Epithelial cell of proximal tubule (primary cell): Measurements from ENCODE around the gene KRTAP9-2. TPM values are rescaled to one million over a fixed set of nuclear protein-coding genes. Genes with fewer than 3 reads are reported as not detected.
"Not testable (repeated sequence)": the region's sequence is repeated elsewhere in the genome, so short reads cannot be mapped to it uniquely, and the experiment has no call there.

Source experiments
- DNase-seq: peaks from one replicate; pipeline ENCODE4 v3.0.0-alpha.2; 2011; ENCODE audit warnings: low read depth
- H3K4me3 ChIP-seq: 2 replicates; pipeline ENCODE4 v1.5.1; 2011; ENCODE audit warnings: low read depth, mild to moderate bottlenecking, low read length
- total RNA-seq: library from RNA; depleted of rRNA; stranded (reverse); fragments of >200 nt; gene quantifications from 2 replicates; pipeline ENCODE4 v1.2.3, GENCODE V29; 2015
- TF ChIP-seq, protein P1 (sequence below): conservative IDR thresholded peaks from 2 replicates; pipeline ENCODE4 v1.5.1; 2012; ENCODE audit warnings: low read depth, mild to moderate bottlenecking, low read length

Gene KRTAP9-2
- total RNA-seq, 1 donor from 2014 or later, result not detected

DNA sequence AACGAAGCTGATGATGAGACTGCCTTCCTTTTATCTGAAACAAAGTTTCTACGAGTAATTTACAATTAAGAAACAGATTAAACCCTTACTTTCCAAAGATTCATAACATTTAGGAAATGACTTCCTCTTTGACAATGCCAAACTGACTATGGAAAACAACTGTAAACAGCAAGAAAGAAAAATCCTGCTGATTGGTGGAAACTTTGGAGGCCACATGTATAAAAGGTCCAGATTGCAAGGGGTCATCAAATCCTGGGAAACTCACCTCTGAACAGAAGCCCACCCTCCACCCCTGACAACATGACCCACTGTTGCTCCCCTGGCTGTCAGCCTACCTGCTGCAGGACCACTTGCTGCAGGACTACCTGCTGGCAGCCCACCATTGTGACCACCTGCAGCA, 38.6 kb downstream of the KRTAP9-2 start, which contains the start of gene KRTAP9-6:
Gene KRTAP9-6 (plus strand): TSS at position 301 of the 400 bp plus-strand sequence. CDS start 0 bp downstream, at position 301.
- no peak within 1 kb of the TSS for H3K4me3 ChIP-seq
- TF ChIP-seq, protein P1, sequence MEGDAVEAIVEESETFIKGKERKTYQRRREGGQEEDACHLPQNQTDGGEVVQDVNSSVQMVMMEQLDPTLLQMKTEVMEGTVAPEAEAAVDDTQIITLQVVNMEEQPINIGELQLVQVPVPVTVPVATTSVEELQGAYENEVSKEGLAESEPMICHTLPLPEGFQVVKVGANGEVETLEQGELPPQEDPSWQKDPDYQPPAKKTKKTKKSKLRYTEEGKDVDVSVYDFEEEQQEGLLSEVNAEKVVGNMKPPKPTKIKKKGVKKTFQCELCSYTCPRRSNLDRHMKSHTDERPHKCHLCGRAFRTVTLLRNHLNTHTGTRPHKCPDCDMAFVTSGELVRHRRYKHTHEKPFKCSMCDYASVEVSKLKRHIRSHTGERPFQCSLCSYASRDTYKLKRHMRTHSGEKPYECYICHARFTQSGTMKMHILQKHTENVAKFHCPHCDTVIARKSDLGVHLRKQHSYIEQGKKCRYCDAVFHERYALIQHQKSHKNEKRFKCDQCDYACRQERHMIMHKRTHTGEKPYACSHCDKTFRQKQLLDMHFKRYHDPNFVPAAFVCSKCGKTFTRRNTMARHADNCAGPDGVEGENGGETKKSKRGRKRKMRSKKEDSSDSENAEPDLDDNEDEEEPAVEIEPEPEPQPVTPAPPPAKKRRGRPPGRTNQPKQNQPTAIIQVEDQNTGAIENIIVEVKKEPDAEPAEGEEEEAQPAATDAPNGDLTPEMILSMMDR, result no peak
- DNase-seq, result no peak

DNA sequence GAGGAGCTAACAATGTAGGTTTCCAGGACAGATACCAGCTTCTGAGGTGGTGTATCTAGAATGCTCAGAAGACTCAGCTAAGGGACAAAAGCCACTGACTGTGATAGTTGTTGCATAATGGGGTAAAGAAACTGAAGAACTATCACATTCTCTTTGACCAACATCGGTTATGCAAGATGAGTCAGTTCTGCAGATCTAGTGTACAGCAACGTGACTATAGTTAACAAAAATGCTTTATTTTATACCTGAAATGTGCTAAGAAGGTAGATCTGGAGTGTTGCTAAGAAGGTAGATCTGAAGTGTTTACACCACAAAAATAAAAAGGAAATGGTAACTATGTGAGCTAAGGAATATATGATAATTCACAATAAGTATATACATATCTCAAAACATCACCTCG, 41.3 kb downstream of the KRTAP9-2 start:
- no peak overlapping the region for H3K4me3 ChIP-seq
- TF ChIP-seq, protein P1, result no peak
- DNase-seq, result no peak

DNA sequence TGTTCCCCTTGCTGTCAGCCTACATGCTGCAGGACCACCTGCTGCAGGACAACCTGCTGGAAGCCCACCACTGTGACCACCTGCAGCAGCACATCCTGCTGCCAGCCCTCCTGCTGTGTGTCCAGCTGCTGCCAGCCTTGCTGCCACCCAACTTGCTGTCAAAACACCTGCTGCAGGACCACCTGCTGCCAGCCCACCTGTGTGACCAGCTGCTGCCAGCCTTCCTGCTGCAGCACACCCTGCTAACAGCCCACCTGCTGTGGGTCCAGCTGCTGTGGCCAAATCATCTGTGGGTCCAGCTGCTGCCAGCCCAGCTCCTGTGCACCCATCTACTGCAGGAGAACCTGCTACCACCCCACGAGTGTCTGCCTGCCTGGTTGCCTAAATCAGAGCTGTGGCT, 44.9 kb downstream of the KRTAP9-2 start:
- H3K4me3 ChIP-seq, DNase-seq: not testable (repeated sequence)

DNA sequence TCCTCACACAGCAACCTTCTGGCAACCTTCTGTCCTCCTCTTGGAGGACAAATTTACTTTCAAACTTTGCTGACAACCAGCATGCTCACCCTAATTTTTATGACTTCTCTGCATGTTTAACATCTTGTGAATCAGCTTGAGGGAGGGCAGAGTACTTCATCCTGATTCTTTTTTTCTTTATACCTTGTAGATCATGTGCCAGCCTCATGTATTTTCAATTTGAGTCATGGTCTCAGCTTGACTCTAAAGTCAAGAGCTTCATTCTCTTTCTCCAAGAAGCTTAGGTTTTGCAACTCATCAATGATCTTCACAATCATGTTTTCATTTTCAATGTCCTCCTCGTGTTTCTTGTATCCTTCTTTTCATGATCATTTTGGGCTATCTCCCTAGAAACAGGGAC, 45.4 kb downstream of the KRTAP9-2 start:
- H3K4me3 ChIP-seq, result no peak overlapping the region
- TF ChIP-seq, protein P1, result no peak
- DNase-seq, result no peak

DNA sequence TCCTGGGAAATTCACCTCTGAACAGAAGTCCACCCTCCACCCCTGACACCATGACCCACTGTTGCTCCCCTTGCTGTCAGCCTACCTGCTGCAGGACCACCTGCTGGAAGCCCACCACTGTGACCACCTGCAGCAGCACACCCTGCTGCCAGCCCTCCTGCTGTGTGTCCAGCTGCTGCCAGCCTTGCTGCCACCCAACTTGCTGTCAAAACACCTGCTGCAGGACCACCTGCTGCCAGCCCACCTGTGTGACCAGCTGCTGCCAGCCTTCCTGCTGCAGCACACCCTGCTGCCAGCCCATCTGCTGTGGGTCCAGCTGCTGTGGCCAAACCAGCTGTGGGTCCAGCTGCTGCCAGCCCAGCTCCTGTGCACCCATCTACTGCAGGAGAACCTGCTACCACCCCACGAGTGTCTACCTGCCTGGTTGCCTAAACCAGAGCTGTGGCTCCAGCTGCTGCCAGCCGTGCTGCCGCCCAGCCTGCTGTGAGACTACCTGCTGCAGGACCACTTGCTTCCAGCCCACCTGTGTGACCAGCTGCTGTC, 49.3 kb downstream of the KRTAP9-2 start, which contains the start of gene KRTAP9-7:
Gene KRTAP9-7 (plus strand): TSS at position 51 of the 543 bp plus-strand sequence. CDS start 0 bp downstream, at position 51.
- H3K4me3 ChIP-seq, DNase-seq: not testable (repeated sequence)

Other genes starting within 250 kb of the KRTAP9-2 start
- not detected in 2 replicates for gene KRT40, start 242.3 kb upstream of the KRTAP9-2 start, total RNA-seq
- not detected in 2 replicates for gene KRTAP3-3, start 232.5 kb upstream of the KRTAP9-2 start, total RNA-seq
- not detected in 2 replicates for gene KRTAP3-2, start 226.7 kb upstream of the KRTAP9-2 start, total RNA-seq
- not detected in 2 replicates for gene KRTAP3-1, start 217.5 kb upstream of the KRTAP9-2 start, total RNA-seq
- not detected in 2 replicates for gene KRTAP1-5, start 199.4 kb upstream of the KRTAP9-2 start, total RNA-seq
- not detected in 2 replicates for gene KRTAP1-4, start 196.5 kb upstream of the KRTAP9-2 start, total RNA-seq
- not detected in 2 replicates for gene KRTAP1-3, start 191.8 kb upstream of the KRTAP9-2 start, total RNA-seq
- gene KRTAP1-1, start 185.2 kb upstream of the KRTAP9-2 start, total RNA-seq, result not detected in 2 replicates
- not detected in 2 replicates for gene KRTAP2-1, start 179.3 kb upstream of the KRTAP9-2 start, total RNA-seq
- gene KRTAP2-2, start 171.4 kb upstream of the KRTAP9-2 start, total RNA-seq, result not detected in 2 replicates
- gene KRTAP2-3, start 166.5 kb upstream of the KRTAP9-2 start, total RNA-seq, result 11.6 and 26.7 TPM in 2 replicates
- not detected in 2 replicates for gene KRTAP2-4, start 160.8 kb upstream of the KRTAP9-2 start, total RNA-seq
- not detected in 2 replicates for gene KRTAP4-7, start 142.5 kb upstream of the KRTAP9-2 start, total RNA-seq
- not detected in 2 replicates for gene KRTAP4-8, start 128.5 kb upstream of the KRTAP9-2 start, total RNA-seq
- not detected in 2 replicates for gene KRTAP4-16, start 124.4 kb upstream of the KRTAP9-2 start, total RNA-seq
- gene KRTAP4-9, start 121.3 kb upstream of the KRTAP9-2 start, total RNA-seq, result 0.58 TPM in 1 of 2 replicates, not detected in the other
- gene KRTAP4-11, start 108.3 kb upstream of the KRTAP9-2 start, total RNA-seq, result not detected in 2 replicates
- not detected in 2 replicates for gene KRTAP4-12, start 102.5 kb upstream of the KRTAP9-2 start, total RNA-seq
- gene KRTAP4-6, start 86.1 kb upstream of the KRTAP9-2 start, total RNA-seq, result not detected in 2 replicates
- gene KRTAP4-5, start 76.8 kb upstream of the KRTAP9-2 start, total RNA-seq, result not detected in 2 replicates
- gene KRTAP4-4, start 65.9 kb upstream of the KRTAP9-2 start, total RNA-seq, result not detected in 2 replicates
- gene KRTAP4-3, start 58.4 kb upstream of the KRTAP9-2 start, total RNA-seq, result not detected in 2 replicates
- not detected in 2 replicates for gene KRTAP4-2, start 48.4 kb upstream of the KRTAP9-2 start, total RNA-seq
- gene KRTAP4-1, start 41.7 kb upstream of the KRTAP9-2 start, total RNA-seq, result not detected in 2 replicates
- gene KRTAP9-1, start 36.8 kb upstream of the KRTAP9-2 start, total RNA-seq, result not detected in 2 replicates
- gene KRTAP9-3, start 5.8 kb downstream of the KRTAP9-2 start, total RNA-seq, result not detected in 2 replicates
- not detected in 2 replicates for gene KRTAP9-8, start 11.4 kb downstream of the KRTAP9-2 start, total RNA-seq
- gene KRTAP9-4, start 23.0 kb downstream of the KRTAP9-2 start, total RNA-seq, result not detected in 2 replicates
- gene KRTAP9-9, start 28.7 kb downstream of the KRTAP9-2 start, total RNA-seq, result not detected in 2 replicates
- not detected in 2 replicates for gene KRTAP9-6, start 38.7 kb downstream of the KRTAP9-2 start, total RNA-seq
- not detected in 2 replicates for gene KRTAP9-7, start 49.0 kb downstream of the KRTAP9-2 start, total RNA-seq
- gene KRTAP29-1, start 76.2 kb downstream of the KRTAP9-2 start, total RNA-seq, result not detected in 2 replicates
- gene KRTAP16-1, start 82.7 kb downstream of the KRTAP9-2 start, total RNA-seq, result not detected in 2 replicates
- not detected in 2 replicates for gene KRTAP17-1, start 89.1 kb downstream of the KRTAP9-2 start, total RNA-seq
- not detected in 2 replicates for gene KRT33A, start 124.2 kb downstream of the KRTAP9-2 start, total RNA-seq
- gene KRT33B, start 143.2 kb downstream of the KRTAP9-2 start, total RNA-seq, result 0.29 TPM in 2 replicates
- 4.2 and 15.1 TPM in 2 replicates for gene KRT34, start 155.7 kb downstream of the KRTAP9-2 start, total RNA-seq
- not detected in 2 replicates for gene KRT31, start 171.0 kb downstream of the KRTAP9-2 start, total RNA-seq
- not detected in 2 replicates for gene KRT37, start 197.9 kb downstream of the KRTAP9-2 start, total RNA-seq
- not detected in 2 replicates for gene KRT38, start 214.3 kb downstream of the KRTAP9-2 start, total RNA-seq
- gene KRT32, start 240.7 kb downstream of the KRTAP9-2 start, total RNA-seq, result not detected in 2 replicates